ENCODE results near the gene TCIRG1. TPM values are rescaled to one million over a fixed set of nuclear protein-coding genes. Genes with fewer than 3 reads are reported as not detected.
A peak's percentile ranks its signal among the peaks of the same experiment; 100 is the strongest.

Gene TCIRG1
- total RNA-seq, 1 donor from 2014 or later = 276 TPM

- no peaks in the 10 kb centered on the region for H3K27me3 ChIP-seq (ENCODE audit: low read depth)
- intact Hi-C loops (cut with DNase I) = no loop called here
- H3K27ac ChIP-seq = no peak overlapping the region
- ATAC-seq (no peak), DNase-seq (peak; percentile 20)
- no peak overlapping the region for H3K4me3 ChIP-seq
- H3K9me3 ChIP-seq = no peaks in the 10 kb centered on the region
- H3K4me1 ChIP-seq = peaks cover 33% of the 10 kb centered on the region
- no peak for TF ChIP-seq CTCF (IDR thresholded peaks at IDR 0.05)
- peaks cover 6% of the 10 kb centered on the region for H3K36me3 ChIP-seq
Measured at GRCh38 chr11:67999704-68000103, 39.1 kb upstream of the TCIRG1 start.

GRCh38 chr11:68002575-68002937, 36.3 kb upstream of the TCIRG1 start:
- peaks cover 21% of the 10 kb centered on the region for H3K4me1 ChIP-seq
- H3K27ac ChIP-seq = peak overlapping the region; percentile 92
- peak overlapping the region; percentile 75 for H3K4me3 ChIP-seq
- peaks cover 6% of the 10 kb centered on the region for H3K36me3 ChIP-seq
- DNase-seq (peak; percentile 65), ATAC-seq (peak; percentile 1 to 2)
- no peaks in the 10 kb centered on the region for H3K27me3 ChIP-seq (ENCODE audit: low read depth)
- no peaks in the 10 kb centered on the region for H3K9me3 ChIP-seq
- intact Hi-C loops (cut with DNase I) = no loop called here
- no peak for TF ChIP-seq CTCF (IDR thresholded peaks at IDR 0.05)

GRCh38 chr11:68002938-68003845, 35.6 kb upstream of the TCIRG1 start:
- H3K27me3 ChIP-seq (ENCODE audit: low read depth) = no peaks in the 10 kb centered on the region
- no peak for TF ChIP-seq CTCF (IDR thresholded peaks at IDR 0.05)
- H3K36me3 ChIP-seq = peaks cover 6% of the 10 kb centered on the region
- peak overlapping the region; percentile 75 for H3K4me3 ChIP-seq
- ATAC-seq (peak; percentile 68 to 77), DNase-seq (peak; percentile 85)
- peaks cover 22% of the 10 kb centered on the region for H3K4me1 ChIP-seq
- intact Hi-C loops (cut with DNase I) = no loop called here
- no peaks in the 10 kb centered on the region for H3K9me3 ChIP-seq
- H3K27ac ChIP-seq = peak overlapping the region; percentile 92

GRCh38 chr11:68003846-68004550, 34.8 kb upstream of the TCIRG1 start, which contains the start of gene UNC93B1:
UNC93B1 (minus strand) TSS chr11:68004097; CDS start chr11:68004043, 54 bp downstream.
- Histone ChIP-seq H3K4me1 (peaks cover 30% of the 10 kb centered on the region), H3K4me3 (peak within 1 kb of the TSS; percentile 75), H3K9me3 (no peaks in the 10 kb centered on the region), H3K27me3 (ENCODE audit: low read depth) (no peaks in the 10 kb centered on the region), H3K27ac (peak within 1 kb of the TSS; percentile 92), H3K36me3 (peaks cover 6% of the 10 kb centered on the region)
- TF ChIP-seq CTCF (IDR thresholded peaks at IDR 0.05) = no peak
- intact Hi-C loops (cut with DNase I) = no loop called here
- peak; percentile 97 for DNase-seq
- ATAC-seq = peak; percentile 90 to 93

GRCh38 chr11:68004551-68005335, 34.1 kb upstream of the TCIRG1 start:
- Histone ChIP-seq H3K27me3 (ENCODE audit: low read depth) (no peaks in the 10 kb centered on the region), H3K27ac (peak overlapping the region; percentile 92), H3K4me3 (peak overlapping the region; percentile 75), H3K4me1 (peaks cover 38% of the 10 kb centered on the region), H3K9me3 (no peaks in the 10 kb centered on the region), H3K36me3 (no peaks in the 10 kb centered on the region)
- no peak for TF ChIP-seq CTCF (IDR thresholded peaks at IDR 0.05)
- intact Hi-C loops (cut with DNase I) = no loop called here
- ATAC-seq (no peak), DNase-seq (no peak)
